HG03354 (cell line): ENCODE measurements around the gene TECPR2.
"Not testable (repeated sequence)": the region's sequence is repeated elsewhere in the genome, so short reads cannot be mapped to it uniquely, and the experiment has no call there.

Experiments
- ATAC-seq: cut with Tn5 transposase; IDR thresholded peaks from one replicate; pipeline ENCODE4 v1.9.1; 2021; ENCODE audit warnings: mild to moderate bottlenecking; ENCODE audit not compliant: unreplicated experiment, poor library complexity, severe bottlenecking

TECPR2 gene

GRCh38 chr14:102513899-102514772, 151.4 kb downstream of the TECPR2 start:
- no peak for ATAC-seq

GRCh38 chr14:102514987-102515733, 152.4 kb downstream of the TECPR2 start:
- ATAC-seq, result no peak

- ATAC-seq, result peak; percentile 77
These were observed 154.0 kb downstream of the TECPR2 start for GRCh38 chr14:102516531-102517391.

GRCh38 chr14:102517392-102518062, 154.8 kb downstream of the TECPR2 start:
- ATAC-seq, result peak; percentile 8

- ATAC-seq, result no peak
These were observed 155.4 kb downstream of the TECPR2 start for GRCh38 chr14:102518063-102518648.

GRCh38 chr14:102519709-102520108, 157.0 kb downstream of the TECPR2 start:
- not testable (repeated sequence) for ATAC-seq

GRCh38 chr14:102523200-102523568, 160.4 kb downstream of the TECPR2 start:
- ATAC-seq, result no peak

- ATAC-seq, result peak; percentile 1
These were observed 161.1 kb downstream of the TECPR2 start for GRCh38 chr14:102523569-102524450.

GRCh38 chr14:102524451-102525218, 161.9 kb downstream of the TECPR2 start:
- ATAC-seq, result peak; percentile 98

GRCh38 chr14:102525219-102525928, 162.6 kb downstream of the TECPR2 start:
- ATAC-seq, result peak; percentile 8

GRCh38 chr14:102525929-102526497, 163.3 kb downstream of the TECPR2 start:
- ATAC-seq, result no peak

- ATAC-seq, result no peak
These were observed 165.9 kb downstream of the TECPR2 start for GRCh38 chr14:102528431-102529170.

- ATAC-seq, result peak; percentile 47
These were observed 168.2 kb downstream of the TECPR2 start for GRCh38 chr14:102530828-102531478.

- ATAC-seq, result no peak
These were observed 169.5 kb downstream of the TECPR2 start for GRCh38 chr14:102532204-102532658.

- no peak for ATAC-seq
These were observed 175.3 kb downstream of the TECPR2 start for GRCh38 chr14:102537981-102538601.
